HG02588 (cell line): ENCODE measurements around the gene IP6K3.

ENCODE experiments used
- ATAC-seq: cut with Tn5 transposase; IDR thresholded peaks from one replicate; pipeline ENCODE4 v1.9.1; 2021; ENCODE audit warnings: mild to moderate bottlenecking, moderate library complexity; ENCODE audit not compliant: unreplicated experiment

Gene IP6K3

GRCh38 chr6:33691456-33692077, 55.1 kb downstream of the IP6K3 start:
- ATAC-seq: no peak

- ATAC-seq: no peak
These were observed 55.9 kb downstream of the IP6K3 start for GRCh38 chr6:33690766-33691165.

- no peak for ATAC-seq
These were observed 56.8 kb downstream of the IP6K3 start for GRCh38 chr6:33689879-33690278.

- no peak for ATAC-seq
These were observed 57.6 kb downstream of the IP6K3 start for GRCh38 chr6:33689148-33689494.

- no peak for ATAC-seq
These were observed 58.1 kb downstream of the IP6K3 start for GRCh38 chr6:33688451-33689147.

- ATAC-seq: no peak
These were observed 58.7 kb downstream of the IP6K3 start for GRCh38 chr6:33688006-33688405.

- no peak for ATAC-seq
These were observed 59.4 kb downstream of the IP6K3 start for GRCh38 chr6:33686981-33687975.

- no peak for ATAC-seq
These were observed 60.3 kb downstream of the IP6K3 start for GRCh38 chr6:33686225-33686924.

- no peak for ATAC-seq
These were observed 61.1 kb downstream of the IP6K3 start for GRCh38 chr6:33685411-33686224.

- no peak for ATAC-seq
These were observed 61.7 kb downstream of the IP6K3 start for GRCh38 chr6:33684983-33685382.

GRCh38 chr6:33684428-33684896, 62.2 kb downstream of the IP6K3 start:
- ATAC-seq: no peak

- no peak for ATAC-seq
These were observed 62.9 kb downstream of the IP6K3 start for GRCh38 chr6:33683576-33684427.

GRCh38 chr6:33683051-33683571, 63.6 kb downstream of the IP6K3 start:
- ATAC-seq: no peak

GRCh38 chr6:33682341-33682740, 64.4 kb downstream of the IP6K3 start:
- ATAC-seq: no peak

- ATAC-seq: no peak
These were observed 66.9 kb downstream of the IP6K3 start for GRCh38 chr6:33679761-33680160.

- no peak for ATAC-seq
These were observed 67.7 kb downstream of the IP6K3 start for GRCh38 chr6:33678932-33679490.

GRCh38 chr6:33678233-33678931, 68.3 kb downstream of the IP6K3 start:
- no peak for ATAC-seq

- no peak for ATAC-seq
These were observed 69.0 kb downstream of the IP6K3 start for GRCh38 chr6:33677689-33678088.
